HG03045 (cell line): ENCODE data around the gene FBLIM1.

Experiments used
- ATAC-seq: cut with Tn5 transposase; IDR thresholded peaks from one replicate; pipeline ENCODE4 v1.9.1; 2021; ENCODE audit warnings: mild to moderate bottlenecking, moderate library complexity; ENCODE audit not compliant: unreplicated experiment

Gene FBLIM1

GRCh38 chr1:15744122-15744679 is 14.4 kb upstream of the FBLIM1 start:
- ATAC-seq, result no peak

- no peak for ATAC-seq
Observed at GRCh38 chr1:15747378-15747777, 11.2 kb upstream of the FBLIM1 start.

- ATAC-seq, result no peak
Observed at GRCh38 chr1:15748264-15748663, 10.3 kb upstream of the FBLIM1 start.

GRCh38 chr1:15748690-15749398 is 9.8 kb upstream of the FBLIM1 start:
- no peak for ATAC-seq

- ATAC-seq, result no peak
Observed at GRCh38 chr1:15749399-15750291, 8.9 kb upstream of the FBLIM1 start.

GRCh38 chr1:15750924-15751323 is 7.7 kb upstream of the FBLIM1 start:
- ATAC-seq, result no peak

GRCh38 chr1:15751717-15752116 is 6.9 kb upstream of the FBLIM1 start:
- no peak for ATAC-seq

- no peak for ATAC-seq
Observed at GRCh38 chr1:15753776-15754175, 4.8 kb upstream of the FBLIM1 start.

- no peak for ATAC-seq
Observed at GRCh38 chr1:15755021-15755645, 3.5 kb upstream of the FBLIM1 start.

- no peak for ATAC-seq
Observed at GRCh38 chr1:15755646-15756040, 3.0 kb upstream of the FBLIM1 start.

- no peak for ATAC-seq
Observed at GRCh38 chr1:15756143-15757015, 2.2 kb upstream of the FBLIM1 start.

GRCh38 chr1:15757016-15757543 is 1.5 kb upstream of the FBLIM1 start:
- ATAC-seq, result no peak

GRCh38 chr1:15757575-15758342 is 836 bp upstream of the FBLIM1 start:
- ATAC-seq, result no peak

- no peak for ATAC-seq
Observed at GRCh38 chr1:15758953-15759661, 512 bp downstream of the FBLIM1 start.

GRCh38 chr1:15760520-15761211 is 2.1 kb downstream of the FBLIM1 start:
- ATAC-seq, result no peak

GRCh38 chr1:15761366-15762128 is 3.0 kb downstream of the FBLIM1 start:
- no peak for ATAC-seq

- ATAC-seq, result no peak
Observed at GRCh38 chr1:15762546-15762945, 4.0 kb downstream of the FBLIM1 start.
